ENCODE measurements around the gene WDR43. TPM values are rescaled to one million over a fixed set of nuclear protein-coding genes. Genes with fewer than 3 reads are reported as not detected.

Gene WDR43
- total and polyA plus RNA-seq, 9 of the 15 experiments (the other 6 are each of a cell fraction or from before 2014, with no cell fraction given) = 34.6 to 197 (median 105) TPM

Small RNA genes lying within 50 kb of the gene (small RNA-seq; reads per million reads assigned to genes)
- gene RF00019 (not detected), gene SNORD53 (9.0 reads per million, percentile 95 among the genes with 10 or more reads in this experiment), gene SNORD53B (2,849 reads per million, percentile 100 among the genes with 10 or more reads in this experiment), gene SNORD92 (724 reads per million, percentile 99 among the genes with 10 or more reads in this experiment)

Other genes with a start within 250 kb of the WDR43 start
- 31.6 and 40.6 TPM in 2 replicates for gene PPP1CB, start 142.8 kb upstream of the WDR43 start, total RNA-seq (2014; rRNA removed)
- gene PPP1CB, start 142.8 kb upstream of the WDR43 start, total RNA-seq (2014; rRNA removed; fragmentation: Illumina TruSeq; extraction: Trizol) = 77.4 and 95.2 TPM in 2 replicates
- gene PPP1CB, start 142.8 kb upstream of the WDR43 start, total RNA-seq (2015; rRNA removed; fragmentation: Illumina TruSeq; extraction: Trizol) = 55.3 and 67.5 TPM in 2 replicates
- 113 and 118 TPM in 2 replicates for gene PPP1CB, start 142.8 kb upstream of the WDR43 start, total RNA-seq (2021)
- gene PPP1CB, start 142.8 kb upstream of the WDR43 start, polyA plus RNA-seq (2011; rRNA removed) = 42.1 and 58.9 TPM in 2 replicates
- 41.5 and 49.0 TPM in 2 replicates for gene PPP1CB, start 142.8 kb upstream of the WDR43 start, polyA plus RNA-seq (2014; fragmentation: Illumina TruSeq; extraction: Trizol)
- 100 to 1,000 TPM in 1 of 2 experiments, 10 to 100 TPM in 1; 55.7 to 112 TPM for gene PPP1CB, start 142.8 kb upstream of the WDR43 start, polyA plus RNA-seq (2014; fragmentation: Nextera tagmentation; extraction: Ambion mirVana)
- gene PPP1CB, start 142.8 kb upstream of the WDR43 start, polyA plus RNA-seq (2014; rRNA removed) = 25.6 and 27.0 TPM in 2 replicates
- gene SPDYA, start 83.8 kb upstream of the WDR43 start, total RNA-seq (2014; rRNA removed) = 0.05 and 0.37 TPM in 2 replicates
- gene SPDYA, start 83.8 kb upstream of the WDR43 start, total RNA-seq (2014; rRNA removed; fragmentation: Illumina TruSeq; extraction: Trizol) = 0.22 and 0.44 TPM in 2 replicates
- gene SPDYA, start 83.8 kb upstream of the WDR43 start, total RNA-seq (2015; rRNA removed; fragmentation: Illumina TruSeq; extraction: Trizol) = 0.41 and 0.43 TPM in 2 replicates
- gene SPDYA, start 83.8 kb upstream of the WDR43 start, total RNA-seq (2021) = 0.16 and 0.27 TPM in 2 replicates
- 0.07 and 0.09 TPM in 2 replicates for gene SPDYA, start 83.8 kb upstream of the WDR43 start, polyA plus RNA-seq (2011; rRNA removed)
- 0.10 TPM in 1 of 2 replicates, not detected in the other for gene SPDYA, start 83.8 kb upstream of the WDR43 start, polyA plus RNA-seq (2014; fragmentation: Illumina TruSeq; extraction: Trizol)
- gene SPDYA, start 83.8 kb upstream of the WDR43 start, polyA plus RNA-seq (2014; fragmentation: Nextera tagmentation; extraction: Ambion mirVana) = 1 to 10 TPM in 1 of 2 experiments, under 1 TPM in 1; 0.62 to 1.6 TPM
- 0.17 TPM in 1 of 2 replicates, not detected in the other for gene SPDYA, start 83.8 kb upstream of the WDR43 start, polyA plus RNA-seq (2014; rRNA removed)
- gene TRMT61B, start 24.4 kb upstream of the WDR43 start, total RNA-seq (2014; rRNA removed) = 13.7 and 19.2 TPM in 2 replicates
- 27.1 and 28.9 TPM in 2 replicates for gene TRMT61B, start 24.4 kb upstream of the WDR43 start, total RNA-seq (2014; rRNA removed; fragmentation: Illumina TruSeq; extraction: Trizol)
- 22.3 and 22.9 TPM in 2 replicates for gene TRMT61B, start 24.4 kb upstream of the WDR43 start, total RNA-seq (2015; rRNA removed; fragmentation: Illumina TruSeq; extraction: Trizol)
- gene TRMT61B, start 24.4 kb upstream of the WDR43 start, total RNA-seq (2021) = 17.4 and 20.0 TPM in 2 replicates
- gene TRMT61B, start 24.4 kb upstream of the WDR43 start, polyA plus RNA-seq (2011; rRNA removed) = 22.8 and 28.3 TPM in 2 replicates
- 18.8 and 19.5 TPM in 2 replicates for gene TRMT61B, start 24.4 kb upstream of the WDR43 start, polyA plus RNA-seq (2014; fragmentation: Illumina TruSeq; extraction: Trizol)
- 10 to 100 TPM; 16.7 to 26.8 TPM for gene TRMT61B, start 24.4 kb upstream of the WDR43 start, polyA plus RNA-seq (2014; fragmentation: Nextera tagmentation; extraction: Ambion mirVana)
- 13.2 and 21.4 TPM in 2 replicates for gene TRMT61B, start 24.4 kb upstream of the WDR43 start, polyA plus RNA-seq (2014; rRNA removed)
- gene TOGARAM2, start 86.6 kb downstream of the WDR43 start, total RNA-seq (2014; rRNA removed) = not detected in 2 replicates
- gene TOGARAM2, start 86.6 kb downstream of the WDR43 start, total RNA-seq (2014; rRNA removed; fragmentation: Illumina TruSeq; extraction: Trizol) = not detected in 2 replicates
- gene TOGARAM2, start 86.6 kb downstream of the WDR43 start, total RNA-seq (2015; rRNA removed; fragmentation: Illumina TruSeq; extraction: Trizol) = not detected in 2 replicates
- not detected in 2 replicates for gene TOGARAM2, start 86.6 kb downstream of the WDR43 start, total RNA-seq (2021)
- gene TOGARAM2, start 86.6 kb downstream of the WDR43 start, polyA plus RNA-seq (2011; rRNA removed) = not detected in 2 replicates
- not detected in 2 replicates for gene TOGARAM2, start 86.6 kb downstream of the WDR43 start, polyA plus RNA-seq (2014; fragmentation: Illumina TruSeq; extraction: Trizol)
- gene TOGARAM2, start 86.6 kb downstream of the WDR43 start, polyA plus RNA-seq (2014; fragmentation: Nextera tagmentation; extraction: Ambion mirVana) = not detected
- gene TOGARAM2, start 86.6 kb downstream of the WDR43 start, polyA plus RNA-seq (2014; rRNA removed) = not detected in 2 replicates
- not detected in 2 replicates for gene PCARE, start 179.9 kb downstream of the WDR43 start, total RNA-seq (2014; rRNA removed)
- not detected in 2 replicates for gene PCARE, start 179.9 kb downstream of the WDR43 start, total RNA-seq (2014; rRNA removed; fragmentation: Illumina TruSeq; extraction: Trizol)
- gene PCARE, start 179.9 kb downstream of the WDR43 start, total RNA-seq (2015; rRNA removed; fragmentation: Illumina TruSeq; extraction: Trizol) = not detected in 2 replicates
- gene PCARE, start 179.9 kb downstream of the WDR43 start, total RNA-seq (2021) = not detected in 2 replicates
- gene PCARE, start 179.9 kb downstream of the WDR43 start, polyA plus RNA-seq (2011; rRNA removed) = not detected in 2 replicates
- not detected in 2 replicates for gene PCARE, start 179.9 kb downstream of the WDR43 start, polyA plus RNA-seq (2014; fragmentation: Illumina TruSeq; extraction: Trizol)
- not detected for gene PCARE, start 179.9 kb downstream of the WDR43 start, polyA plus RNA-seq (2014; fragmentation: Nextera tagmentation; extraction: Ambion mirVana)
- not detected in 2 replicates for gene PCARE, start 179.9 kb downstream of the WDR43 start, polyA plus RNA-seq (2014; rRNA removed)
- not detected in 2 replicates for gene CLIP4, start 220.7 kb downstream of the WDR43 start, total RNA-seq (2014; rRNA removed)
- gene CLIP4, start 220.7 kb downstream of the WDR43 start, total RNA-seq (2014; rRNA removed; fragmentation: Illumina TruSeq; extraction: Trizol) = not detected in 2 replicates
- gene CLIP4, start 220.7 kb downstream of the WDR43 start, total RNA-seq (2015; rRNA removed; fragmentation: Illumina TruSeq; extraction: Trizol) = not detected in 2 replicates
- gene CLIP4, start 220.7 kb downstream of the WDR43 start, total RNA-seq (2021) = 0.18 and 0.38 TPM in 2 replicates
- gene CLIP4, start 220.7 kb downstream of the WDR43 start, polyA plus RNA-seq (2011; rRNA removed) = 0.03 and 0.06 TPM in 2 replicates
- 0.03 TPM in 1 of 2 replicates, not detected in the other for gene CLIP4, start 220.7 kb downstream of the WDR43 start, polyA plus RNA-seq (2014; fragmentation: Illumina TruSeq; extraction: Trizol)
- gene CLIP4, start 220.7 kb downstream of the WDR43 start, polyA plus RNA-seq (2014; fragmentation: Nextera tagmentation; extraction: Ambion mirVana) = not detected
- gene CLIP4, start 220.7 kb downstream of the WDR43 start, polyA plus RNA-seq (2014; rRNA removed) = 0.13 and 0.20 TPM in 2 replicates